Measurements from ENCODE around the gene FGF12. TPM values are rescaled to one million over a fixed set of nuclear protein-coding genes. Genes with fewer than 3 reads are reported as not detected.
A peak's percentile ranks its signal among the peaks of the same experiment; 100 is the strongest.

FGF12 gene
- total and polyA plus RNA-seq, 10 donors, result 3.7 to 53.3 (median 19.1) TPM

- H3K27ac ChIP-seq, result peak overlapping the region in 1 of 8 donors; percentile 10
- no peaks in the 10 kb centered on the region for H3K27me3 ChIP-seq (replicated peaks in 1 of 7)
- H3K4me3 ChIP-seq, result no peak overlapping the region
- H3K4me1 ChIP-seq, result no peaks in the 10 kb centered on the region
- no peaks in the 10 kb centered on the region for H3K9me3 ChIP-seq
- no peak for DNase-seq
- TF ChIP-seq, protein P1, sequence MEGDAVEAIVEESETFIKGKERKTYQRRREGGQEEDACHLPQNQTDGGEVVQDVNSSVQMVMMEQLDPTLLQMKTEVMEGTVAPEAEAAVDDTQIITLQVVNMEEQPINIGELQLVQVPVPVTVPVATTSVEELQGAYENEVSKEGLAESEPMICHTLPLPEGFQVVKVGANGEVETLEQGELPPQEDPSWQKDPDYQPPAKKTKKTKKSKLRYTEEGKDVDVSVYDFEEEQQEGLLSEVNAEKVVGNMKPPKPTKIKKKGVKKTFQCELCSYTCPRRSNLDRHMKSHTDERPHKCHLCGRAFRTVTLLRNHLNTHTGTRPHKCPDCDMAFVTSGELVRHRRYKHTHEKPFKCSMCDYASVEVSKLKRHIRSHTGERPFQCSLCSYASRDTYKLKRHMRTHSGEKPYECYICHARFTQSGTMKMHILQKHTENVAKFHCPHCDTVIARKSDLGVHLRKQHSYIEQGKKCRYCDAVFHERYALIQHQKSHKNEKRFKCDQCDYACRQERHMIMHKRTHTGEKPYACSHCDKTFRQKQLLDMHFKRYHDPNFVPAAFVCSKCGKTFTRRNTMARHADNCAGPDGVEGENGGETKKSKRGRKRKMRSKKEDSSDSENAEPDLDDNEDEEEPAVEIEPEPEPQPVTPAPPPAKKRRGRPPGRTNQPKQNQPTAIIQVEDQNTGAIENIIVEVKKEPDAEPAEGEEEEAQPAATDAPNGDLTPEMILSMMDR (IDR thresholded peaks at IDR 0.05 in 8 of 11, conservative IDR thresholded peaks at IDR 0.05 in 3 of 11), result no peak
- no peak for TF ChIP-seq POLR2AphosphoS5 (IDR thresholded peaks at IDR 0.05)
- no peak for TF ChIP-seq POLR2A (IDR thresholded peaks at IDR 0.05)
- no peaks in the 10 kb centered on the region for H3K36me3 ChIP-seq
- intact Hi-C loops (cut with DNase I; ENCODE audit: low total_unique reads), result no loop called here
- WGBS, 5 donors, result 60 to 77% (median 68%) methylated on average over 6 of the region's 6 CpGs
Measured at GRCh38 chr3:192281207-192281880, 446.0 kb downstream of the FGF12 start.

- no peaks in the 10 kb centered on the region for H3K36me3 ChIP-seq
- H3K27ac ChIP-seq, result no peak overlapping the region
- TF ChIP-seq POLR2AphosphoS5 (IDR thresholded peaks at IDR 0.05) (no peak), POLR2A (IDR thresholded peaks at IDR 0.05) (no peak)
- TF ChIP-seq, protein P1 (IDR thresholded peaks at IDR 0.05 in 8 of 11, conservative IDR thresholded peaks at IDR 0.05 in 3 of 11), result no peak
- no peaks in the 10 kb centered on the region for H3K27me3 ChIP-seq (replicated peaks in 1 of 7)
- no peak overlapping the region for H3K4me3 ChIP-seq
- DNase-seq, result no peak
- H3K9me3 ChIP-seq, result no peaks in the 10 kb centered on the region
- 73 to 94% (median 84%) methylated on average over 1 of the region's 1 CpG for WGBS, 5 donors
- intact Hi-C loops (cut with DNase I; ENCODE audit: low total_unique reads), result no loop called here
- no peaks in the 10 kb centered on the region for H3K4me1 ChIP-seq
Measured at GRCh38 chr3:192279664-192280063, 447.7 kb downstream of the FGF12 start.

GRCh38 chr3:192277477-192277876 lies 449.9 kb downstream of the FGF12 start:
- Histone ChIP-seq H3K27ac (no peak overlapping the region), H3K9me3 (no peaks in the 10 kb centered on the region), H3K36me3 (no peaks in the 10 kb centered on the region), H3K4me1 (peaks cover 0 to 9% (median 0%) of the 10 kb centered on the region in 6 donors), H3K27me3 (replicated peaks in 1 of 7) (no peaks in the 10 kb centered on the region), H3K4me3 (no peak overlapping the region)
- intact Hi-C loops (cut with DNase I; ENCODE audit: low total_unique reads), result no loop called here
- 90 to 93% (median 92%) methylated on average over 9 of the region's 9 CpGs for whole genome bisulfite sequencing, 5 donors
- DNase-seq, result no peak
- TF ChIP-seq POLR2AphosphoS5 (IDR thresholded peaks at IDR 0.05) (no peak), POLR2A (IDR thresholded peaks at IDR 0.05) (no peak)
- TF ChIP-seq, protein P1 (IDR thresholded peaks at IDR 0.05 in 8 of 11, conservative IDR thresholded peaks at IDR 0.05 in 3 of 11), result no peak

DNA sequence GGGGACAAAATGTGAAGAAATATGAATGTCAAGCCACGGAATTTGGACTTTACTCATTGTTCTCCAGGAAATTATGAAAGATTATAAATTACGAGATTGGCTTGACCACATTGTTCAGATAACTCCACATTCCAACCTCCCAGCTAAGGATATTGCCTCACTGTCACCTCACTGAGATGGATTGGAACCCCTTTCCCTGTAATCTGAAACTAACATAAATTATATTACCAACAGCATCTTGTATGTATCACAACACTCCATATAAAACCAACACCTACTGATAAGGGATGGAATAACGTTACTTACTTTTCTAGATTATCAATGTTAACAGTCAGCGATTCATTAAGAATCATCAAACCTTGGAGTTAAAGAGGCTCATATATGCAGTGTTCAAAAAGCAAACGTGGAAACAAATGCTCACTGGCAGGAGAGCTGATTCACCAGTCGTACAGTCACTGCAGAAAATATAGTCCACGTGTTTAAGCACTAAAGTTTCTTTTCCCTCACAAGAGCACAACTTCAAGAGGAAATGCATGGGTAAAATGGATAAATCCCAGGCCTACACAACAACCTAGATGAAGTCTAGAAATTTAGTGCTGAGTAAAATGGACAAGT lies 451.5 kb downstream of the FGF12 start:
- no peak for DNase-seq
- intact Hi-C loops (cut with DNase I; ENCODE audit: low total_unique reads), result no loop called here
- H3K9me3 ChIP-seq, result no peaks in the 10 kb centered on the region
- H3K36me3 ChIP-seq, result no peaks in the 10 kb centered on the region
- no peak for TF ChIP-seq POLR2AphosphoS5 (IDR thresholded peaks at IDR 0.05)
- TF ChIP-seq, protein P1 (IDR thresholded peaks at IDR 0.05 in 8 of 11, conservative IDR thresholded peaks at IDR 0.05 in 3 of 11), result no peak
- TF ChIP-seq POLR2A (IDR thresholded peaks at IDR 0.05), result no peak
- H3K27me3 ChIP-seq (replicated peaks in 1 of 7), result no peaks in the 10 kb centered on the region
- no peak overlapping the region for H3K4me3 ChIP-seq
- H3K27ac ChIP-seq, result no peak overlapping the region
- 59 to 79% (median 65%) methylated on average over 7 of the region's 7 CpGs for WGBS, 5 donors
- peaks cover 0 to 9% (median 0%) of the 10 kb centered on the region in 6 donors for H3K4me1 ChIP-seq
